WTC11 (cell line): Measurements from ENCODE around the gene ANKRD62. TPM values are rescaled to one million over a fixed set of nuclear protein-coding genes. Genes with fewer than 3 reads are reported as not detected.
"Not testable (repeated sequence)": the region's sequence is repeated elsewhere in the genome, so short reads cannot be mapped to it uniquely, and the experiment has no call there.

Experiments used
- ATAC-seq: fragments of 200-7000 bp; cut with Tn5 transposase; 2 replicates; pipeline ENCODE4 v1.10.0; 2021; ENCODE audit warnings: mild to moderate bottlenecking, moderate library complexity
- CTCF ChIA-PET: fragments of 300-600 bp; sonication (Branson Sonifier 250); formaldehyde crosslinking; loops from one replicate; lab custom pipeline; 2021; ENCODE audit warnings: antibody characterized with exemption; lab: Charles Lee
- POLR2A ChIA-PET: fragments of 350-600 bp; sonication (Branson Sonifier 250); formaldehyde crosslinking; loops from one replicate; lab custom pipeline; 2021; ENCODE audit warnings: antibody characterized with exemption; lab: Charles Lee
- DNase-seq: peaks from one replicate; pipeline ENCODE4 v3.0.0; 2021; ENCODE audit warnings: low spot score
- H3K27ac Mint-ChIP-seq: 2 replicates; pipeline ENCODE4 v1.8.0; 2021; ENCODE audit warnings: mixed read lengths
- H3K27me3 Mint-ChIP-seq: 2 replicates; pipeline ENCODE4 v1.8.0; 2021; ENCODE audit warnings: low read depth, mild to moderate bottlenecking, moderate library complexity, mixed read lengths
- H3K36me3 Mint-ChIP-seq: 2 replicates; pipeline ENCODE4 v1.8.0; 2021; ENCODE audit warnings: mixed read lengths
- H3K4me1 Mint-ChIP-seq: 2 replicates; pipeline ENCODE4 v1.8.0; 2022; ENCODE audit warnings: mixed read lengths
- H3K4me3 Mint-ChIP-seq: 2 replicates; pipeline ENCODE4 v1.8.0; 2021; ENCODE audit warnings: mild to moderate bottlenecking, moderate library complexity, mixed read lengths
- H3K9me3 Mint-ChIP-seq: 2 replicates; pipeline ENCODE4 v1.8.0; 2021; ENCODE audit warnings: mixed read lengths
- ATF1 ChIP-seq: sonication (generic); formaldehyde crosslinking; IDR thresholded peaks from 2 replicates; pipeline ENCODE4 v1.8.1; 2023; ENCODE audit warnings: mild to moderate bottlenecking, moderate library complexity, missing genetic modification reagents
- E2F4 ChIP-seq: sonication (generic); formaldehyde crosslinking; IDR thresholded peaks from 2 replicates; pipeline ENCODE4 v1.8.1; 2022; ENCODE audit warnings: low read depth, mild to moderate bottlenecking, moderate library complexity, missing genetic modification reagents, borderline replicate concordance
- OVOL2 ChIP-seq: fragments of 250-450 bp; sonication (Bioruptor Pico); IDR thresholded peaks from 2 replicates; pipeline ENCODE4 v1.9.0; 2021; ENCODE audit warnings: mild to moderate bottlenecking, borderline replicate concordance
- RELA ChIP-seq: sonication (generic); formaldehyde crosslinking; IDR thresholded peaks from 2 replicates; pipeline ENCODE4 v1.8.1; 2022; ENCODE audit warnings: missing genetic modification reagents, mild to moderate bottlenecking, borderline replicate concordance
- TEAD1 ChIP-seq: sonication (generic); formaldehyde crosslinking; IDR thresholded peaks from 2 replicates; pipeline ENCODE4 v1.8.0; 2022; ENCODE audit warnings: mild to moderate bottlenecking, missing genetic modification reagents
- ZNF121 ChIP-seq: sonication (generic); formaldehyde crosslinking; IDR thresholded peaks from 2 replicates; pipeline ENCODE4 v1.8.0; 2023; ENCODE audit warnings: missing genetic modification reagents
- ZNF138 ChIP-seq: sonication (generic); formaldehyde crosslinking; conservative IDR thresholded peaks from 2 replicates; pipeline ENCODE4 v1.8.1; 2022; ENCODE audit warnings: mild to moderate bottlenecking, moderate library complexity, missing genetic modification reagents
- ZNF281 ChIP-seq: sonication (generic); formaldehyde crosslinking; IDR thresholded peaks from 2 replicates; pipeline ENCODE4 v1.8.0; 2023; ENCODE audit warnings: mild to moderate bottlenecking, missing genetic modification reagents
- ZNF317 ChIP-seq: sonication (generic); formaldehyde crosslinking; IDR thresholded peaks from 2 replicates; pipeline ENCODE4 v1.8.1; 2023; ENCODE audit warnings: low read depth, mild to moderate bottlenecking, moderate library complexity, missing genetic modification reagents, borderline replicate concordance
- ZNF512 ChIP-seq: sonication (generic); formaldehyde crosslinking; IDR thresholded peaks from 2 replicates; pipeline ENCODE4 v1.8.1; 2022; ENCODE audit warnings: missing genetic modification reagents, borderline replicate concordance
- ZNF671 ChIP-seq: fragments of 250-450 bp; sonication (Bioruptor Pico); IDR thresholded peaks from 2 replicates; pipeline ENCODE4 v1.8.0; 2021; ENCODE audit warnings: mild to moderate bottlenecking
- total RNA-seq: library from RNA; stranded (reverse); gene quantifications from 3 replicates; pipeline ENCODE4 v1.2.3, GENCODE V29; 2021
- TF ChIP-seq, protein P1 (sequence below): fragments of 250-450 bp; sonication (Bioruptor Pico); IDR thresholded peaks from 2 replicates; pipeline ENCODE4 v1.9.0; 2021; ENCODE audit warnings: mild to moderate bottlenecking
- TF ChIP-seq, protein P2 (sequence below): sonication (generic); formaldehyde crosslinking; IDR thresholded peaks from 2 replicates; pipeline ENCODE4 v1.8.1; 2022; ENCODE audit warnings: mild to moderate bottlenecking, moderate library complexity, missing genetic modification reagents
- TF ChIP-seq, protein P3 (sequence below): sonication (generic); formaldehyde crosslinking; IDR thresholded peaks from 2 replicates; pipeline ENCODE4 v1.8.1; 2023; ENCODE audit warnings: mild to moderate bottlenecking, missing genetic modification reagents, moderate library complexity
- TF ChIP-seq, protein P4 (sequence below): sonication (generic); formaldehyde crosslinking; IDR thresholded peaks from 2 replicates; pipeline ENCODE4 v1.8.0; 2023; ENCODE audit warnings: missing genetic modification reagents

Gene ANKRD62
- total RNA-seq, 1 experiment from 2014 or later: not detected

DNA sequence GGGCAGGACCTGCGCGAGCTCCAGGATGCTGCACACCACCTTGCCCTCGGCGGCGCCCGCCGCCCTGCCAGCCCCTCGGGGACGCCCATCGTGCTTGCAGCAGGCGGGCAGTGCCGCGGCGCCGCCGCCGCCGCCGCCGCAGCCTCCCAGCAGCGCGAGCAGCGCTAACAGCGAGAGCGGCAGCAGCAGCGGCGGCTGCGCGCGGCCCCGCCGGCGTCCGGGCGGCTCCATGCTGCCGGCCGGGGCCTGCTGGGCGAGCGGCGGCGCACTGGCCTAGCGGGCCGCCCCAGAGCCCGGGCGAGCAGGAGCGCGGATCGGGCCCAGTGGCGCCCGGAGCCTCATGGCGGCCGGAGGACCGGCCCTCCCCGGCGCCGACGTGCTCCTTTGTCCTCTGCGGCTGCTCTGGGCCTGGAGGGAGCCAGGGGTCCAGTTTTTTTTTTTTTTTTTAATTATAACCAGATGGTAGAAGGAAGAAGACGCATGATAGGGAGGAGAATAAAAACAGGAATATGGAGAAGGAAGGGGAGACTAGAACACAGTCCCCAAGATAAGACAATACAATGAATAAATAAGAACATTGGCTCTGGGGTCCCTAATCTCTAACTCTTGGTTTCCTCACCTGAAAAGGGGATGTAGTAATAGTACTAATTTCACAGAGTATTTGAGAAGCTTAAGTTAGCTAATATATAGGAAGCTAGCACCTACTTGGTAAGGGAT is 17.1 kb upstream of the ANKRD62 start:
- TF ChIP-seq, protein P1, sequence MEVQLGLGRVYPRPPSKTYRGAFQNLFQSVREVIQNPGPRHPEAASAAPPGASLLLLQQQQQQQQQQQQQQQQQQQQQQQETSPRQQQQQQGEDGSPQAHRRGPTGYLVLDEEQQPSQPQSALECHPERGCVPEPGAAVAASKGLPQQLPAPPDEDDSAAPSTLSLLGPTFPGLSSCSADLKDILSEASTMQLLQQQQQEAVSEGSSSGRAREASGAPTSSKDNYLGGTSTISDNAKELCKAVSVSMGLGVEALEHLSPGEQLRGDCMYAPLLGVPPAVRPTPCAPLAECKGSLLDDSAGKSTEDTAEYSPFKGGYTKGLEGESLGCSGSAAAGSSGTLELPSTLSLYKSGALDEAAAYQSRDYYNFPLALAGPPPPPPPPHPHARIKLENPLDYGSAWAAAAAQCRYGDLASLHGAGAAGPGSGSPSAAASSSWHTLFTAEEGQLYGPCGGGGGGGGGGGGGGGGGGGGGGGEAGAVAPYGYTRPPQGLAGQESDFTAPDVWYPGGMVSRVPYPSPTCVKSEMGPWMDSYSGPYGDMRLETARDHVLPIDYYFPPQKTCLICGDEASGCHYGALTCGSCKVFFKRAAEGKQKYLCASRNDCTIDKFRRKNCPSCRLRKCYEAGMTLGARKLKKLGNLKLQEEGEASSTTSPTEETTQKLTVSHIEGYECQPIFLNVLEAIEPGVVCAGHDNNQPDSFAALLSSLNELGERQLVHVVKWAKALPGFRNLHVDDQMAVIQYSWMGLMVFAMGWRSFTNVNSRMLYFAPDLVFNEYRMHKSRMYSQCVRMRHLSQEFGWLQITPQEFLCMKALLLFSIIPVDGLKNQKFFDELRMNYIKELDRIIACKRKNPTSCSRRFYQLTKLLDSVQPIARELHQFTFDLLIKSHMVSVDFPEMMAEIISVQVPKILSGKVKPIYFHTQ (CRISPR knock-in tag): no peak
- TF ChIP-seq ZNF138 (no peak), E2F4 (CRISPR knock-in tag) (no peak), ZNF512 (CRISPR knock-in tag) (no peak), ZNF671 (no peak), ZNF121 (CRISPR knock-in tag) (no peak), ATF1 (no peak), TEAD1 (CRISPR knock-in tag) (no peak)
- DNase-seq (peak; percentile 54), ATAC-seq (peak; percentile 94)
- Mint-ChIP-seq H3K9me3 (no peaks in the 10 kb centered on the region), H3K4me3 (peak overlapping the region; percentile 57), H3K27me3 (peaks cover 28% of the 10 kb centered on the region), H3K27ac (no peak overlapping the region), H3K4me1 (peaks cover 9% of the 10 kb centered on the region), H3K36me3 (no peaks in the 10 kb centered on the region)
- ChIA-PET CTCF (interaction anchor here (0.6 kb wide), 1 partner anchor 195 kb away, joined by 4 read pairs; no protein-coding TSS in a partner anchor), POLR2A (no interaction called here)

DNA sequence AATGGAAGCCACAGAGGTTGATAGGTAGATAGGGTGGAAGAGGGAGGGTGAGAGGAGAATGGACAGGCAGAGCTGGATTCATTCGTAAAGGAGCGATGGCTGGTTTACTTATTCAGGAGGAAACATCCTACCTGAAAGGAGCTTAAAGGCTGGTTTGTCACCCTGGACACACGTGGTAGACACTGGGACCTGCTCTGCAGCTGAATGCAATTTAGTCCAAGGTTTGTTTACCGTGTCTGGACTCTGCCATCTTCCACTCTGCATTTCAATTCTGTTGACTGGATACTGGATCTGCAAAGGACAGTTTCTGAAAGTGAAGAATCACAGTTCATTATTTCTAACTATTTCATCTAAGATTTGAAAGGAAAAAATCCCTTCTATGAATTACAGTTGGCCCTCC is 15.6 kb upstream of the ANKRD62 start:
- H3K4me1 Mint-ChIP-seq, DNase-seq, H3K4me3 Mint-ChIP-seq, H3K9me3 Mint-ChIP-seq, H3K36me3 Mint-ChIP-seq, ATAC-seq, CTCF ChIA-PET, POLR2A ChIA-PET, H3K27ac Mint-ChIP-seq: not testable (repeated sequence)
- H3K27me3 Mint-ChIP-seq: peaks cover 28% of the 10 kb centered on the region

DNA sequence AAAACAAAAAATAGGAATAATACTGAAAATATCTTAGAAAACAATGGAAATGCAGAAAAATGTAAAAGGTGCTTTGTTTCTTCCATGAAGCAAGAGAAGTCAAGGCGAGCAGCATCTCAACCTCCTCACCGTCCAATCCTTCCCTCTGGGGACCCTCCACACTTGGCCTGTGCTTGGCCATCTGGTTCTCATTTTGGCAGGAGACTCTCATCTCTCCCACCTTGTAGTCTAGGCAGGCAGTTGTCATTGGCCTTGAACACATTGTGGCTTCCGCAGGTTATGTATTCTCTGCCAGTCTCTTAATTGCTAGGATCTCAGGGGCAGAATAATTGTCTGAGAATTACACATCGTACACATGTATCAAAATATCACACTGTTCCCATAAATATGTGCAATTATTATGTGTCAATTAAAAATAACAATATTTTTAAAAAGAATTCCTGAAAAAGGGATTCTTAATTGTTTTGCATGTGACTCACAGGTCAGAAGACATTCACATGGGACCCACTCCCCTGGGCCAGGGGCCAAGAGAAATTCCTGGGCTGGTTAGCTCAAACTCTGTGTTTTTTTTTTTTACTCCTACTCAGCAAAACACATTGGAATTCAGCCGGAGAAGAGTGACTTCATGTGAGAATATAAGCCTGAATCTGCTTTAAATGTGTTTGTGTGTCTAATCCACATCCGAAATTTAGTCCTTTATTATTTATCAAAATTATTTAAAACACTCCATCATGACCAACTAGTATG is 14.0 kb upstream of the ANKRD62 start:
- H3K4me1 Mint-ChIP-seq: peaks cover 9% of the 10 kb centered on the region
- H3K27ac Mint-ChIP-seq: no peak overlapping the region
- POLR2A ChIA-PET: no interaction called here
- no peak overlapping the region for H3K4me3 Mint-ChIP-seq
- no peaks in the 10 kb centered on the region for H3K36me3 Mint-ChIP-seq
- no peaks in the 10 kb centered on the region for H3K9me3 Mint-ChIP-seq
- H3K27me3 Mint-ChIP-seq: peaks cover 26% of the 10 kb centered on the region
- ATAC-seq (no peak), DNase-seq (no peak)
- CTCF ChIA-PET: interaction anchor here (0.5 kb wide), 1 partner anchor 172 kb away, joined by 3 read pairs; no protein-coding TSS in a partner anchor
- TF ChIP-seq, protein P2, sequence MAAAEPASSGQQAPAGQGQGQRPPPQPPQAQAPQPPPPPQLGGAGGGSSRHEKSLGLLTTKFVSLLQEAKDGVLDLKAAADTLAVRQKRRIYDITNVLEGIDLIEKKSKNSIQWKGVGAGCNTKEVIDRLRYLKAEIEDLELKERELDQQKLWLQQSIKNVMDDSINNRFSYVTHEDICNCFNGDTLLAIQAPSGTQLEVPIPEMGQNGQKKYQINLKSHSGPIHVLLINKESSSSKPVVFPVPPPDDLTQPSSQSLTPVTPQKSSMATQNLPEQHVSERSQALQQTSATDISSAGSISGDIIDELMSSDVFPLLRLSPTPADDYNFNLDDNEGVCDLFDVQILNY (CRISPR knock-in tag): no peak
- no peak for TF ChIP-seq RELA (CRISPR knock-in tag)
- TF ChIP-seq ZNF281: no peak
- TF ChIP-seq, protein P3, sequence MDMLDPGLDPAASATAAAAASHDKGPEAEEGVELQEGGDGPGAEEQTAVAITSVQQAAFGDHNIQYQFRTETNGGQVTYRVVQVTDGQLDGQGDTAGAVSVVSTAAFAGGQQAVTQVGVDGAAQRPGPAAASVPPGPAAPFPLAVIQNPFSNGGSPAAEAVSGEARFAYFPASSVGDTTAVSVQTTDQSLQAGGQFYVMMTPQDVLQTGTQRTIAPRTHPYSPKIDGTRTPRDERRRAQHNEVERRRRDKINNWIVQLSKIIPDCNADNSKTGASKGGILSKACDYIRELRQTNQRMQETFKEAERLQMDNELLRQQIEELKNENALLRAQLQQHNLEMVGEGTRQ (CRISPR knock-in tag): no peak
- TF ChIP-seq, protein P4, sequence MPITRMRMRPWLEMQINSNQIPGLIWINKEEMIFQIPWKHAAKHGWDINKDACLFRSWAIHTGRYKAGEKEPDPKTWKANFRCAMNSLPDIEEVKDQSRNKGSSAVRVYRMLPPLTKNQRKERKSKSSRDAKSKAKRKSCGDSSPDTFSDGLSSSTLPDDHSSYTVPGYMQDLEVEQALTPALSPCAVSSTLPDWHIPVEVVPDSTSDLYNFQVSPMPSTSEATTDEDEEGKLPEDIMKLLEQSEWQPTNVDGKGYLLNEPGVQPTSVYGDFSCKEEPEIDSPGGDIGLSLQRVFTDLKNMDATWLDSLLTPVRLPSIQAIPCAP: no peak
- no peak for TF ChIP-seq ZNF317 (CRISPR knock-in tag)
- TF ChIP-seq OVOL2 (CRISPR knock-in tag): no peak
- TF ChIP-seq ZNF671: no peak
